ENCODE measurements around the gene CDX1. TPM values are rescaled to one million over a fixed set of nuclear protein-coding genes. Genes with fewer than 3 reads are reported as not detected.

Gene CDX1
- total RNA-seq, 2 donors from 2014 or later, result not detected

GRCh38 chr5:150133581-150134197 is 32.9 kb upstream of the CDX1 start:
- Histone ChIP-seq H3K27ac (peak overlapping the region in 1 of 2 donors; percentile 78), H3K4me1 (peaks cover 0 to 71% of the 10 kb centered on the region in 2 donors)
- DNase-seq (ENCODE audit: low spot score), result no peak

GRCh38 chr5:150134198-150134588 is 32.4 kb upstream of the CDX1 start:
- peaks cover 24% of the 10 kb centered on the region for H3K36me3 ChIP-seq
- no peaks in the 10 kb centered on the region for H3K9me3 ChIP-seq
- DNase-seq (ENCODE audit: low spot score), result no peak
- TF ChIP-seq, protein P1, sequence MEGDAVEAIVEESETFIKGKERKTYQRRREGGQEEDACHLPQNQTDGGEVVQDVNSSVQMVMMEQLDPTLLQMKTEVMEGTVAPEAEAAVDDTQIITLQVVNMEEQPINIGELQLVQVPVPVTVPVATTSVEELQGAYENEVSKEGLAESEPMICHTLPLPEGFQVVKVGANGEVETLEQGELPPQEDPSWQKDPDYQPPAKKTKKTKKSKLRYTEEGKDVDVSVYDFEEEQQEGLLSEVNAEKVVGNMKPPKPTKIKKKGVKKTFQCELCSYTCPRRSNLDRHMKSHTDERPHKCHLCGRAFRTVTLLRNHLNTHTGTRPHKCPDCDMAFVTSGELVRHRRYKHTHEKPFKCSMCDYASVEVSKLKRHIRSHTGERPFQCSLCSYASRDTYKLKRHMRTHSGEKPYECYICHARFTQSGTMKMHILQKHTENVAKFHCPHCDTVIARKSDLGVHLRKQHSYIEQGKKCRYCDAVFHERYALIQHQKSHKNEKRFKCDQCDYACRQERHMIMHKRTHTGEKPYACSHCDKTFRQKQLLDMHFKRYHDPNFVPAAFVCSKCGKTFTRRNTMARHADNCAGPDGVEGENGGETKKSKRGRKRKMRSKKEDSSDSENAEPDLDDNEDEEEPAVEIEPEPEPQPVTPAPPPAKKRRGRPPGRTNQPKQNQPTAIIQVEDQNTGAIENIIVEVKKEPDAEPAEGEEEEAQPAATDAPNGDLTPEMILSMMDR (IDR thresholded peaks at IDR 0.05), result no peak
- no peaks in the 10 kb centered on the region for H3K27me3 ChIP-seq
- no peak overlapping the region for H3K4me3 ChIP-seq
- H3K27ac ChIP-seq, result peak overlapping the region in 1 of 2 donors; percentile 78
- H3K4me1 ChIP-seq, result peaks cover 0 to 76% of the 10 kb centered on the region in 2 donors

More at GRCh38 chr5:150133581-150134197, 32.9 kb upstream of the CDX1 start:
- Histone ChIP-seq H3K36me3 (peaks cover 29% of the 10 kb centered on the region), H3K27me3 (no peaks in the 10 kb centered on the region), H3K9me3 (no peaks in the 10 kb centered on the region), H3K4me3 (no peak overlapping the region)
- TF ChIP-seq, protein P1 (IDR thresholded peaks at IDR 0.05), result no peak

DNA sequence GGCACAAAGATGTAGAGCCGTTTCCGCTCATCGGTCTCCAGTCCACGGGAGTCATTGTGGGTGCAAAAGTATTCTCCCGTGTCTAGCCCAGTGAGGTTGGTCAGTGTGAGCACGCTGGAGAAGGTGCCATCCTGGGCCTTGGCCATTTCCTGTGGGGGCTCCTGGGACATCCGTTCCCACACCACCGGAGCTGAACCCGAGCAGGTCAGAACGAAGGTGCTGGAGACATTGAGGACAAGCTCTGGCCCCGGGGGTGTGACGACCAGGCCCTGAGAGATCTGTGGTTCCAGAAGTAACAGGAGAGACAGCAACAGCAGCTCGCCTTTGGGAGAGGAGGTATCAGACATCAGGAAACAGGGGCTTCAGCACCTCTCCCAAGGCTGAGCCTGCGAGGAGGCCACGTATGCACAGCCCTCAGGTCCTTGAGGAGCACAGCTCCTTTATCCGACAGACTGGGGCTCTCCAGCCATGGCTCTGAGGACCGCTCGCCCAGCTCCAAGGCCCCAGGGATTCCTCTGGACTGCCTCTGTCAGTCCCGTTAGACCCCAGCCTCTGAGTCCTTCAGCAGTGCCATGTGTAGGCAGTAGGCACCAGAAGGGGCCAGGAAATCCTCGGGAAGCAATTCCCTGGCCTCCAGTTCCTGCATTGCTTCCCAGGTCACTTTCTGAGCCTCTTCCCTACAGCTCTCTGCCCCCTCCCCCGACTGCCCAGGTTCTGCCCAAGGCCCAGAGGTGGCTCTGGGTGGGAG is 30.8 kb upstream of the CDX1 start:
- Histone ChIP-seq H3K27me3 (no peaks in the 10 kb centered on the region), H3K36me3 (peaks cover 18% of the 10 kb centered on the region), H3K4me3 (no peak overlapping the region), H3K27ac (peak overlapping the region; percentile 78 to 82), H3K9me3 (no peaks in the 10 kb centered on the region), H3K4me1 (peaks cover 0 to 75% of the 10 kb centered on the region in 2 donors)
- TF ChIP-seq, protein P1 (IDR thresholded peaks at IDR 0.05), result no peak
- no peak for DNase-seq (ENCODE audit: low spot score)

- Histone ChIP-seq H3K27ac (peak overlapping the region; percentile 78 to 82), H3K4me3 (no peak overlapping the region), H3K4me1 (peaks cover 0 to 83% of the 10 kb centered on the region in 2 donors), H3K9me3 (no peaks in the 10 kb centered on the region), H3K36me3 (peaks cover 18% of the 10 kb centered on the region), H3K27me3 (no peaks in the 10 kb centered on the region)
- TF ChIP-seq, protein P1 (IDR thresholded peaks at IDR 0.05), result no peak
- no peak for DNase-seq (ENCODE audit: low spot score)
These were observed 30.0 kb upstream of the CDX1 start for GRCh38 chr5:150136305-150137167.

DNA sequence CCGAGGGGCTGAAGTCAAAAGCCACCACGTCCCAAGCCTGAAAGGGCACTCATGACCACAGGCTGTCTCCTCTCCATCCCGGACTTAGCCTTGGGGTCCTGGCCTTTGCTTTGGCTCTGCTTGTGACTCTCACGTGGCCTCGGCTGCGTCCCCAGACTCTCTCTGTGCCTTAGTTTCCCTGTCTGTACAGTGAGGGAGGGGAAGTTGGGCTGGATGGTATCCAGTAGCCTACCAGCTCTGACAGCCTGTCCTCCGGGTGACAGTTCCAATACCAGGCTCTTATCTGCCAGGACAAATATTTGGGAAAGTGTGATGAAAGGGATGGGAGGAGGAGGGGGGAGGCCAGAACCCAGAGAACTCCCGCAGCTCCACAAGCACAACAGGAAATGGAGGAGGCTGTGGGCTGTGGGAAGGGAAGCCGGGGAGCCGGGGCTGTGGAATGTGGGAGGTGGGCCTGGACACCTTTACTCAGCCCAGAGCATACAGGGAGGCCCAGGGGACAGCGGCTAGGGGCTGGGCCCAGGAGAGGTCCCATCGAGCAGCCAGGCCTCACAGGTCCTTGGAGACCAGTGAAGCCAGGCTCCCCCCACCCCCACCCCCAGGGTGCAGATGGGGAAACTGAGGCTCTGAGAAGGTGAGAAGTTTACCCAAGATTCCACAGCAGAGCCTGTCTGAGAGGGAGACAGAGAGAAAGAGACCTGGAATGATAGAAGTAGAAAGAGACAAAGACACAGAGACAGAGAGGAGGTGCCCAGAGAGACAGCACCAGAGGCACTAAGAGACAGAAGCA is 29.2 kb upstream of the CDX1 start:
- Histone ChIP-seq H3K27me3 (no peaks in the 10 kb centered on the region), H3K36me3 (peaks cover 13% of the 10 kb centered on the region), H3K27ac (peak overlapping the region; percentile 78 to 82), H3K4me1 (peaks cover 0 to 83% of the 10 kb centered on the region in 2 donors), H3K9me3 (no peaks in the 10 kb centered on the region), H3K4me3 (no peak overlapping the region)
- DNase-seq (ENCODE audit: low spot score), result no peak
- TF ChIP-seq, protein P1 (IDR thresholded peaks at IDR 0.05), result no peak
